T1000 (cell line): Measurements from ENCODE around the gene MAGI1.

Experiments used
- DNase-seq: peaks from one replicate; lab custom pipeline; 2025; ENCODE audit warnings: mixed read lengths; lab: John Stamatoyannopoulos, UW

MAGI1 gene

DNA sequence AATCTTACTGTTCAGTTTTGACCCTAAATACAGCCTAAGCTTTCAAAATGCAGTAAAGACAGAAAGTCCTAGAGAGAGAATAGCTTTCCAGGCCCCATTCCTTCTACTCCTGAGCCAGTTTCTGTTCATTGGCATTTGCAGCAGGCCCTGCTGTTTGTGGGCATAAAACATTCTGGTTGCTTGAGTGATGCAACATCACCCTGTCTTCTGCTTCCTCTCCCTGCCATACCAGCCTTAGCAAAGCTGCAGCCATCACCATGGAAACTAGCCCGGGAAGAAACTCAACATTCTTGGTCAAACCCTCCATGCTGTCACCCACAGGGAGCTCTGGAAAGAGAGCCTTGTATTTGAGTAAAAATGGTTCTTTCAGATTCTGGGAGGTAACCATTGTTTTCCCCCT is 325.7 kb downstream of the MAGI1 start:
- DNase-seq: no peak

DNA sequence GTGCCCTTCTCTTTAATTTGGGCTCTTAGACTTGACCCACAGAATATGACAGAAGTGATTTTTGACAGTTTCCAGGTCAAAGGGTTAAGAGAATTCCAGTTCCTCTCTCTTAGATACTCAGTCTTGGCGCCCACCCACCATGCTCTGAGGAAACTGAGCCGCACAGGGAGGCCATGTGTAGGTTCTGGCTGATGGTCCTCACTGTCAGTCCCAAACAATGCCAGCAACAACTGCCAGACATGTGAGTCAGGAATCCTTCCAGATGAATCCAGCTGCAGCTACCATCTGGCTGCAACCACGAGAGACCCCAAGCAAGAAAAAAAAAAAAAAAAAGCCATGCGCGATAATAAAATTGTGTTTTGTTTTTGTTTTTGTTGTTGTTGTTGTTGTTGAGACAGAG is 326.6 kb downstream of the MAGI1 start:
- DNase-seq: no peak

DNA sequence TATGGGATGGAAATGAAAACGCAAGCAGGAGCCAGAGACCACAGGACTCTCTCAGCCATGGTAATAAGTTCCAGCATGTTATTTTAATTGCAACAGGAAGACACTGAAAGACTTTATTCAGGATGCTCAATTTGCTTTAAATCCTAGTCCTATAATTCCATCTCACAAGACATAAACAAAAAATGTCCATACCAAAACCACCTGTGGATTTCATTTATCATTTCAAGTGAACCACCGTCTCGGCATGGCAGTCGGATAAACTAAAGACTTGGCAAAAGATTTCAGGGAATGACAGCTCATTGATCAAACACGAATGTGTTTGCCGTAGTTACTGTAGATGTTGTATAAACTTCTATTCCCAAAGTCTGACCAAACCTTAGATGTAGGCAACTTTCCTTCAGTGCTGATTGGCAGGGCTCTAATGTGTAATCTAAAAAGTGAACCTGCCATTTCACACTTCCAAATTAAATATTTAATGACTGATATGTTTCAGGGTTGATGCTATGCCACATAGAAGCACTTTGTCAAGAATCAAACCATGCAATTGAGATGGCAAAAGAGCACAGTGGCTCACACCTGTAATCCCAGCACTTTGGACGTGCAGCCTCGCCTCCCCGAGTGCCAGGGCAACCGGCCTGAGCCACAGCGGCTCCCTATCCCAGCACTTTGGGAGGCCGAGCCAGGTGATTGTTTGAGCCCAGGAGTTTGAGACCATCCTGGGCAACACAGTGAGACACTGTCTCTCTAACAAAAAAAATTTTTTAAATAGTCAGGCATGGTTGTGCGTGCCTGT is 331.7 kb downstream of the MAGI1 start:
- DNase-seq: no peak

DNA sequence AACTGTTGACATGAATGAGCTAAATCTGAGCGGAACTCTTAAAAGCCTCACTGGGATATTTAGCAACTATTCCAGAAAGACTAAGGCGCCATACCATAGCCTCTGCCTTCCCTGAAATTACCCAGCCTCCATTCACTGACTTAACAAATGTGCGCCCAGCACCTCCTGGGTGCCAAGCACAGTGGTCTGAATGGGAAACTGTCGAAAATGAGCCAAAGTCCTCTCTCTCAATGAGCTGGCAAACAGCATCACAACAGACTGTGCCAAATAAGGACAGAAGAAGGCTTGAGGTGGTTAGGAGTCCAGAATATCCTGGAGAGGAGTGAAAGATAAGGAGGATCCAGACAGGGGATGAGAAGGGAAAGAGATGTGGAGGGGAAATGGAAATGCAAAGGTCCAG is 332.4 kb downstream of the MAGI1 start:
- no peak for DNase-seq

DNA sequence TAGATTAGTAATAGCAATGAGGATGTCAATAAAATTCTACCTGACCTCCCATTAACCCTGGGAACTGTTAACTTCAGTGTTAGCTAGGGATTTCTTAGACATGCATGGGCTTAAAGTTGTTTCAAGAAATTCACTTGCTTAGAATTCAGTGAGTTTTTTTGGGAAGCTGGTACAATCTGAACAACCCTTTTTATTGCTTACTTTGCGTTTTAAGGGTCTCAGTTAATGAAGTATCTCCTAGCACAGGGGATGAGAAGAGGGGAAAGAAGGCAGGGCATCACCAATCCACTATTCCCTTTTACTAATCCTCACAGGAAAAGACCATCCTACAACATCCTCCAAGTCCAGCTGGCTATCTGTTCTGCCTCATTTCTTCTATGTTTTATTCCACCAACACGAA is 334.9 kb downstream of the MAGI1 start:
- DNase-seq: no peak

DNA sequence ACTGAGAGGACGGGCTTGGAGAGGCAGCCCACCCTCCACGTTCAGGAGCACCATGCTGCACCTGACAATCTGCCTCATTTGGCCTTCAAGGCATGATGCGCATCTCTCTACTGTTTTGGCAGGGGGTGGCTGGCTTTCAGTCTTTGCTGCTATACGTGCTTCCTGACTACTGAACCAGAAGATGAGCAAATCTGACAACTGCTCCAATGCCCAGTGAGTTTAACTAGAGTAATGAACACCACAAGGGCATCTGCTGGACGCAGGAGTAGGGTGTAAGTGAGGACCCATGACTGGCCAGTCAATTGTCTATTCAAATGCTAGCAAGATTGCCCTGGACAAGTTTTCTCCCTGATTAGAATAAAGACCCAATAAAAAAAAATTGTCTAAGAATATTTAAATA is 335.7 kb downstream of the MAGI1 start:
- no peak for DNase-seq

DNA sequence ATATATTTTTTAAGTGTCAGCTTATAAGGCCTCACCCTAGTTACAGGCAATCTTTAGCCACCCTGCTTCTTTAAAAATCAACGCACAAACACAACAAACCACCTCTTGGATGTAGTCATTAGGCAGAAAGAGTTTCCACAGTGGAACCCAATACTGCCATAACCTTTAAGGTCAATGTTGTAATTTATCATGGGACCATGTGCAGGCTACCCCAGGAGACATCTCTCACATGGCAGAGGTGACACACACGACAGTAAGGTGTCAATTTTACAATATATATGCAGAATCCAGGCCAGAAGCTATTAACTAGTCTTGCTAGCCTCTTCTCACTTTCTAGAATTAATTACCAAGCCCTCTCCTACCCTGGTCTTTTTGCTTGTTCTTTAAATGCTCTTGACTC is 336.5 kb downstream of the MAGI1 start:
- no peak for DNase-seq

DNA sequence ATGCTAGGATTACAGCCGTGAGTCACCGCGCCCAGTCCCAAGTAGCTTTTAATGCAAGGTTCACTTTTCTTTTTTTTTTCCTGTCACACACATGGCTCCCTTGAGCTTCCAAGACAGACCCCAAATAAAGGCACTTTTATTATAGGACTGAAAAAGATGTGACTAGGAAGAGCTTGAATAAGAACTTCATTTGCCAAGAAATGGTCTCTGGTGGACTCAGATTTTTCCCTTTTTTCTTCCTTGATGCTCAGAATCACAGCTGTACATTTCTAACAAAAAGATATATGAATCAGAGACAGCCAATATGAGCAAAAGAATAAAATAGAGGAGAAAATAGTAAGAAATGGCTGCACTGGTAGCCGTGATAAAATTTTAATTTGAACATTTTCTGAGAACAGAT is 337.2 kb downstream of the MAGI1 start:
- DNase-seq: no peak

DNA sequence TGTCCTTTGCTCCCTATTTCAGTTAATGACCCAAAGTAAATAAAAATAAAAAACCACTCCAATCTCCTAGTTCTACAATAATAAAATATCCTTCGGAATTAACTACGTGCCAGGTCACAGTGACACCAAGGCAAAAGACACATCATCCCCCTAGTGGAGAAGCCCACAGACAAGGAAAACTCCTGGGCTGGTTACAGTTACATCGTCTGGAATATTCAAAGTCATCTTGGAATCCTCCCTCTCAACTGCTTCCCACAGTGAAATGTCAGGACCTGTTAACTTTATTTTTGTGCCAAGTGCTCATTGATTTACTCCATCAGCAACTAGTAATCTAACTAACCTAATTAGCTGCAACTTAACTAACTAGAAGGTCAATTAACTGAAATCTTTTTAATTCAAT is 349.3 kb downstream of the MAGI1 start:
- DNase-seq: no peak

DNA sequence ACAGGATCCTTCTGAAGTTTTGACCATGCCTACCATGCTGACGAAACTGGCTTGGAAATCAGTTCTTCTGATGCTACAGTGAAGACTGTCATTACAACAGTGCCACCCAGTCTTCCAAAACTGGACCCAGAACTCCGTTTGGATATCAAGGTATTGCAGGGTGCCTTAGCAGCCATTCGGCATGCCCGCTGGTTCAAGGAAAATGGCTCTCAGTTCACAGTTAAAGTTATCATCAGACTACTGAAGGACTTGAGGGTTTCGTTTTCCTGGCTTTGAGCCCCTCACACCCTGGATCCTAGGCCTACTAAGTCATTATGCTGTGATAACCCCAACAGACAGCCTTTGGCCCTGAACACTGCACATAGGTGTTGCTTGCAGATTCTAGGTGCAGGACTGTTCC is 351.0 kb downstream of the MAGI1 start:
- no peak for DNase-seq

DNA sequence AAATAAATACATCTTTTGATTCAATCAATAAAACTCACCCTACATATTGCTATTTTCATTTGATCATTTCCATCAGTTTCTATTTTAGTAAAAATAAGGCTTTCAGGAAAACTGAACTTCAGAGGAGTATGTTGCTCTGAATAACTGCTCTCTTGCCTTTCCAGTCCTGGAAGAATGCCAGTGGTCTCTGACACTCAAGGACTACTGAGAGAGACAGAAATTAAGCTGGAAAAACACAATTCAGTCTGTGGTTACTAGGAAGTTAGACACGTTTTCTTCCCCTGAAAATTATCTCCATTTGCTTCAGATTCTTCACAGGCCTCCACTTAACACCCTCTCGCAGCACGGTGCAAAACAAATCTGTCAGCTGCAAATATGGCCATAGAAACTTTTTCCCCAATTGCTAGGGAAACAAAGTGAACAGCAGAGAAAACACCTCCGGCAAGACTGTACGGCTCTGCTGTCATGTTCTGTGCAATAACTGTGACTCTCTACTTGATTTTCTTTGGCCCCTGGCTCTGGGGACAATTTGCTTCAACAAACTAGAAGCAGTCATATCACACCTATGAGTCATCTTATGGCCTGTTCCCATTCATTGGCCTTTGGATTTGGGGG is 353.0 kb downstream of the MAGI1 start:
- no peak for DNase-seq

DNA sequence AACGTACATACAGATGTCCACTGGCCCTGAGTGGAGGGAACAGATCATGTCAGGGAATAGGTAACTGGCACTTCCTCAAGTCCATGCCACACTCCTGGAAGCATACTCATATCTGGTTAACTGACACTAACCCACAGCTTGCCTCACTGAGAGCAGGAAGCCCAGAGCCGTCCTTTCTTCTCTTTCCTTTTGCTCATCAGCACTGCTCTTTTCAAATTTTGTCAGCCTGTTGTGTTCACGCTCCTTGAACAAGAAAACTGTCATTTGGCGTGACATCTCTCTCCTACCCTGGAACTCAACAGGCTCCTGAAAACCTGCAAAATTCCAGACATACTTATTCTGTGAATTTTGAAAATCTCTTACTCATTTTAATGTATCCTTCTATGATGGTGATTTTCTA is 360.2 kb downstream of the MAGI1 start:
- no peak for DNase-seq

DNA sequence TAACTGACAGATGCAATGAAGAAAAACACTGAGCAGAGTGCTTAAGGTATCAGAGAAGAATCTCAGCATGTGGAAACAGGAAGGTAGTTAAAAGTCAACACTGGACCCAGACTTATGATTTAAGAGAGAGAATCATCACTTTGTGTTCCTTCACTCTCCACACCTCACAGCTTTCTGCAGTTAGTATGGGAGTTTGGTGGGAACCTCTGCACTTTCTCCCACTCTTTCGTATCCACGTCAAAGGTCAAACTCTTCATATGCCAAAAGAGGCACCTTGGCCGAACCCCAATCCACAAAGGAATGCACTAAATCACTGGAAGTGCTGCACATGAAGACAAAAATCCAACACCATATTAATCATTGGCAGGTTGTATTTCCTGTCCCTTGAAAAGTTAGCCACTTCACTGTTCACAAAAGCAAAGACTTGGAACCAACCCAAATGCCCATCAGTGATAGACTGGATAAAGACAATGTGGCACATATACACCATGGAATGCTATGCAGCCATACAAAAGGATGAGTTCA is 361.2 kb downstream of the MAGI1 start:
- DNase-seq: no peak

DNA sequence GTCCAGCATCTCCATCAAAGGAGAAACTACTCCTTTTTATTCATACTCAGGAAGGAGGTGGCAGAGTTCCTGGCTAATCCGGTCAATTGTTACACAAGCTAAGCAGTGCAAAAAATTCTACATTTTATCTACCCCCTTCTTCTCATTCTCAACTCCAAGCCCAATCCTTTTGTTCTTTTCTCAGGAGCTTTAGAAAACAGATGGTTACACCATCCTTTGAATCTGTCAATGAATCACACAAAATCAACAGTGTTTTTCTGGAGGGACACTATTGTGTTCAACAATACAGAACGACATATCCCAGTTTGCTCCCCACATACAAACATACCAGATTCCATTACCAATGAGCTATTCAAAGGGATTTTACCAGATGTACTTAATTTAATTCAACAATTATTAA is 362.1 kb downstream of the MAGI1 start:
- DNase-seq: no peak

DNA sequence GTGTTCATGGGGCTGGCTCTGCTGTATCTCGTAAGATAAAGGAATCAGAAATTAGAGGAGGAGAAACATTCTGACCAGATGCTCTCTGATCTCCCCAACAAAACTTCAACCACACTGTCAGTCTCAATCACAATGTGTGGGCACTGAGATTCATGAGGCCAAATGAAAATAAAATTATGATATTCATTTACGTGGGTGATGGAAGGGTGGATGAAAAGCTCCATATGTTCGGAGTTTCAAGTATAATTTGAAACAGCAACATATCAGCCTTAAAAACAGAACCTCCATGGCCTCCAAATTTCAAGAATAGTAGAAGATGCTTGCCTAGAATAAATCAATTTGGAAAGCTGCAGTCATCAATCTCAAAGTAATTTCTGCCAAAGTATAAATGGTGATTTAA is 363.7 kb downstream of the MAGI1 start:
- no peak for DNase-seq

DNA sequence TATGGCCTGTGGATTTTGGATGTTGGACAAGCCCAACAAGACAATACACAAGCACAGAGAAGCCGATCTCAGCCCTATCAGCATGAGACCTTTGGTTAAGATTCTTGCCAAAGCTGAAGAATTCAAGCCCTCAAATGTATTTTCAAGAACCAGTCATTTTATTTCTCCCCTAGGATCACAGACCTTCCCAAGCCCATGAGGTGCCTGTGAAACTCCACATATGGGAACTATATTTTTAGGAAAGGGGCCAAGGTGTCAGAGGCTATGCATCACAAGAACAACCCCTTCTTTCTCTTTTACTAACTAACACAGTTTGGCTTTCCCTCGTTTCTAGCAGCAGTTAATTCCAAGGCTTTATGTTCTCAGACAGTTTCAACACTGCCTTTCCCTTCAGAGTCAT is 364.5 kb downstream of the MAGI1 start:
- DNase-seq: no peak

DNA sequence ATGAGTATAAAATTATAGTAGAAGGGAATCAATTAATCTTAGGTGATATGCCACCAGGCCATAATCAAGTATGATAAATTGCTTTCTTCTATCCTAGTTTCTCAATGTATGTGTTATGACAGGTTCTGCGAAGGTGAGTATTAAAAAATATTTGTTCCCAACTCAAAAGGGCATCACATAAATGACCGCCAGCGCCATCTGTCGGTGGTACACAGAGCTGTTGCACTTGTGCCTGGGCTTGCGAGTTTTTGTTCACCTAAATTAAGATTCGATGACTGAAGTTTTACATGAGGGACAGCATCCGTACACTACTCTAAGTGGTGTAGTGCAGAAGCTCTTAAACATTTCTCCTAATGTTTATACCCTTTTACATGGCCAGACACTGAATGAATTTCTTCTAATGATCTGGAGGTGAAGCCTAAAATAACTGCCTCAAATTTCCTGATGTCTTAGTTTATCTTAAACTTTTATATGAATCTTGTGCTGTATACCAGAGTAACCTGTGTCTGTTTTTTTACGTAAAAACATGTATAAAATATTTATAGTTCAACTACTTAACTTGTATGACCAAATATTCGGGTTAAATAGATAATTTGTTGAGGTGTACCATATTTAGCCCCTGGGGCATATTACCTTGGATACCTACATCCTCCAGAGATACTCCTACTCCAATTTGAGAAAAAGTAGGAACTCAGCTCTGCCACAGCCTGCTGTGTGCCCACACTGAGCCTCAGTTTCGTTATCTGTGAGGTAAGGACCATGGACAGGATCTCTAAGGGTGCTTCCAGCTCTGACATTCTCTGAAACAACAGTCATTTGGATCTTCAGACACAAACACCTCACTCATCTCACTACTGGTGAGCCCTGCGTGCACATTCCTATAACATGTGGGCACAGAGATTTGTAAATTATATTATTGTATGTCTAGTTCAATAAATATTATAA is 365.6 kb downstream of the MAGI1 start:
- no peak for DNase-seq

DNA sequence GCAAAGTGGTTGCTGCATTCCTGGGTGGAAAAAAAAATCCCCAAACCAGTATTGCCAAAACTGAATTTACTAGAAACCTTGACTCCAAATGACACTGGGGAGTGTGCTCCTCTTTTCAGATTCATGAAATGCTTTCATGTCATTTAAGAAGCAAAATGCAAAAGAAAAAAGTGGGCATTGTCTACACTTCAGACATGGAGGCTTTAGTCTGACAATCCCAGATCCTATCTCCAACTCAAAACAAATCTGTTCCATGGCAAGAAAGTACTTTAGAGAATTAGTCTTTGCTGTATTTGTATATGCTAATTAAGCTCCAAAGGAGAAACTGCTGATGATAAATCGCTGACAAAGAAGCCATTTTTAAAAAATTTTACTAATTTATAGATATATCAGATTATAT is 366.7 kb downstream of the MAGI1 start:
- DNase-seq: no peak

DNA sequence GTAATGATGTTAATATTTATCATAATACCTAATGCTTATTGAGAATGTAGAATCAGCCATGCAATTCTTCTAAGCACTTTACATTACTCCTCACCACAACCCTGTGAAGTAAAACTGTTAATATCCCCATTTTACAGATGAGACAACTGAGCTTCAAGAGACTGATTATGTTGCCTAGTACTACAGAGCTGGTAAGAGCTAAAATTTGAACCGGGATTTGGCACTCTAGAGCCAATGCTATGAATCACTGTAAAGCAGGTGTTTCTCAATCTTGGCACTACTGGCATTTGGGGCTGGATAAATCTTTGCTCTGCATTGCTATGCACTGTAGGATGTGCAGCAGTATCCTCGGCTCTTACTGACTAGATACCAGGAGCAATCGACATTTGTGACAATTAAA is 367.7 kb downstream of the MAGI1 start:
- DNase-seq: no peak

DNA sequence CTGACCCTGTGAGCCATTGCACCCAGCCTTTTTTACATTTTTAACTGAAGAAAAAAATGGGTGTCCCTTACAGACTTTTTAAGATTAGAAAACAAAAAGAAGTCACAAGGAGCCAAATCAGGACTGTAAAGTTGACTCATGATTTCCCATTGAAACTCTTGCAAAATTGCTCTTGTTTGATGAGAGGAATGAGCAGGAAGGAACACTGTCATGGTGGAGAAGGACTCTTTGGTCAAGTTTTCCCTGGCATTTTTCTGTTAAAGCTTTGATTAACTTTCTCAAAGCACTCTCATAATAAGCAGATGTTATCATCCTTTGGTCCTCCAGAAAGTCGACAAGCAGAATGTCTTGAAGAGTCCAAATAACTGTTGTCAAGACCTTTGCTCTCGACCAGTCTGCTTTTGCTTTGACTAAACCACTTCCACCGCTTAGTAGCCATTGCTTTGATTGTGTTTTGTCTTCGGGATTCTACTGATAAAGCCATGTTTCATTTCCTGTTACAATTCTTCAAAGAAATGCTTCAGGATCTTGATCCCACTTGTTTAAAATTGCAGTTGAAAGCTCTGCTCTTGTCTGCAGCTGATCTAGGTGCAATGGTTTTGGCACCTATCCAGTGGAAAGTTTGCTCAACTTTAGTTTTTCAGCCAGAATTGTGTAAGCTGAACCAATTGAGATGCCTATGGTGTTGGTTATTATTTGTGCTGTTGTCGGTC is 369.4 kb downstream of the MAGI1 start:
- DNase-seq: no peak

DNA sequence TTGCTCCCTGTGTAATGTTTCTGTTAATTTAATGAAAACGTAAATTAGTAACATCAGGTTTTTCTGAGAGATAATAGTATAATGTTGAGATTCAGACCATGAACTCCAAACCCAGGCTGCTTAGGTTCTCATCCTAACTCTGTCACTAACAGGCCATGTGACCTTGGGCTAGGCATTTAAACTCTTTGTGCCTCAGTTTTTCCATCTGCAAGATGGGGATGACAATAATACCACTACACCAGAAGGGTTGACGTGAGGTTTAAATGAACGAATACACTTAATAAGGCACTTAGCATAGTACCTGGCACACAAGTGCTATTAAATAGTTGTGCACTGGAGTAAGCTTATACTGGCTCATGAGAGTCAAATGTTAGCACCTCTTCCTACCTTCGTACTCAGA is 370.8 kb downstream of the MAGI1 start:
- no peak for DNase-seq
